Neural progenitor cell (in vitro differentiated cells): Measurements from ENCODE around the gene ANO3.

ENCODE experiments used
- CTCF ChIP-seq: fragments of 200-600 bp; sonication (generic); IDR thresholded peaks from 2 replicates; pipeline ENCODE4 v1.5.1; 2017; ENCODE audit warnings: antibody characterized with exemption, mild to moderate bottlenecking
- EZH2 ChIP-seq: fragments of 200-600 bp; sonication (generic); IDR thresholded peaks from 2 replicates; pipeline ENCODE4 v1.6.1; 2017; ENCODE audit warnings: antibody characterized with exemption, mild to moderate bottlenecking, moderate library complexity
- EZH2phosphoT487 ChIP-seq: fragments of 200-600 bp; sonication (generic); IDR thresholded peaks from 2 replicates; pipeline ENCODE4 v1.6.1; 2017; ENCODE audit warnings: antibody characterized with exemption

GRCh38 chr11:26712497-26712896 lies 380.6 kb downstream of the ANO3 start:
- TF ChIP-seq CTCF: no peak
- no peak for TF ChIP-seq EZH2
- no peak for TF ChIP-seq EZH2phosphoT487
